DND-41 (cell line): ENCODE results near the gene RAB37.

Experiments used
- ATAC-seq: fragments of 200-7000 bp; cut with Tn5 transposase; 3 replicates; pipeline ENCODE4 v1.9.1; 2021; ENCODE audit warnings: low read depth; ENCODE audit not compliant: insufficient read depth
- DNase-seq: peaks from one replicate; pipeline ENCODE4 v3.0.0-alpha.2; 2020
- H2AFZ ChIP-seq: 2 replicates; pipeline ENCODE4 v1.6.0; 2012; ENCODE audit warnings: low read depth, low read length
- H3K27ac ChIP-seq: 2 replicates; pipeline ENCODE4 v1.5.1; 2012; ENCODE audit warnings: low read length, inconsistent platforms
- H3K27me3 ChIP-seq: fragments of 200-600 bp; sonication (generic); 2 replicates; pipeline ENCODE4 v1.6.0; 2012; ENCODE audit warnings: low read length, mild to moderate bottlenecking, inconsistent platforms; ENCODE audit not compliant: insufficient read depth, poor library complexity
- H3K36me3 ChIP-seq: 2 replicates; pipeline ENCODE4 v1.5.1; 2012; ENCODE audit warnings: low read length, inconsistent platforms; ENCODE audit not compliant: insufficient read depth
- H3K4me1 ChIP-seq: 2 replicates; pipeline ENCODE4 v1.5.1; 2012; ENCODE audit warnings: mild to moderate bottlenecking, low read length; ENCODE audit not compliant: insufficient read depth
- H3K4me2 ChIP-seq: 2 replicates; pipeline ENCODE4 v1.6.0; 2012; ENCODE audit warnings: mild to moderate bottlenecking, moderate library complexity, low read length, inconsistent platforms; ENCODE audit not compliant: insufficient read depth
- H3K4me3 ChIP-seq, 2 experiments: fragments of 200-600 bp in 1 of 2; shearing (Covaris generic) in 1 of 2; 2 replicates each; pipeline ENCODE4 v1.5.1; 2012 to 2016; ENCODE audit warnings: inconsistent platforms in 2 of 2, low read length in 2 of 2, mild to moderate bottlenecking in 2 of 2, low read depth in 1 of 2, moderate library complexity in 1 of 2
- H3K79me2 ChIP-seq: 2 replicates; pipeline ENCODE4 v1.6.0; 2012; ENCODE audit warnings: low read length, inconsistent platforms; ENCODE audit not compliant: insufficient read depth
- H3K9ac ChIP-seq: 2 replicates; pipeline ENCODE4 v1.6.0; 2012; ENCODE audit warnings: low read depth, mild to moderate bottlenecking, inconsistent platforms, low read length, moderate library complexity
- H3K9me3 ChIP-seq: 2 replicates; pipeline ENCODE4 v1.5.1; 2012; ENCODE audit warnings: low read length, moderate library complexity, mild to moderate bottlenecking, inconsistent platforms; ENCODE audit not compliant: insufficient read depth, severe bottlenecking
- H4K20me1 ChIP-seq: 2 replicates; pipeline ENCODE4 v1.6.0; 2012; ENCODE audit warnings: low read length; ENCODE audit not compliant: insufficient read depth
- EZH2 ChIP-seq: IDR thresholded peaks from 3 replicates; pipeline ENCODE4 v1.6.1; 2012; ENCODE audit warnings: borderline replicate concordance, low read depth, mild to moderate bottlenecking, moderate library complexity, low read length, inconsistent platforms; ENCODE audit not compliant: severe bottlenecking
- TF ChIP-seq, protein P1 (sequence below): IDR thresholded peaks from 2 replicates; pipeline ENCODE4 v1.5.1; 2012; ENCODE audit warnings: borderline replicate concordance, low read length, moderate library complexity, mild to moderate bottlenecking; ENCODE audit not compliant: poor library complexity, severe bottlenecking; ENCODE audit errors: extremely low read depth

Gene RAB37

DNA sequence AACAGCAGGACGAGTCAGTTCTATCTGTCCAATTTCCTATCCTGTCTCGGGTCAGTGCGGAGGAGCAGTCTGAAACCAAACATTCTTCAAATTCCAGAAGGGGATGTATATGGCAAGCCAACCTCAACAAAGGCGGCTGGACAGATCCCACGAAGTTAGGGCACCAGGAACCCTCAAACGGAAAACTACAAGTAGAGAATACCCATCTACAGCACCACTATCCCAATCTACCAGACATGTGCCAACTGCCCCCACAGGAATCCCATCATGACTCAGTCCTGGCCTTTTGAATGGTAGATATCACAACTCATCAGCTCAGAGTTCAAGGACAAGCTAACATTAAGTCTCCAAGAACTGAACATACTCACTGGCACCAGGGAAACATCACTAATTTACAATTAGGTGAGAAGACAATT, 36.8 kb downstream of the RAB37 start:
- Histone ChIP-seq H3K36me3 (peaks cover 52% of the 10 kb centered on the region), H4K20me1 (peaks cover 56% of the 10 kb centered on the region)
- no peak for DNase-seq

DNA sequence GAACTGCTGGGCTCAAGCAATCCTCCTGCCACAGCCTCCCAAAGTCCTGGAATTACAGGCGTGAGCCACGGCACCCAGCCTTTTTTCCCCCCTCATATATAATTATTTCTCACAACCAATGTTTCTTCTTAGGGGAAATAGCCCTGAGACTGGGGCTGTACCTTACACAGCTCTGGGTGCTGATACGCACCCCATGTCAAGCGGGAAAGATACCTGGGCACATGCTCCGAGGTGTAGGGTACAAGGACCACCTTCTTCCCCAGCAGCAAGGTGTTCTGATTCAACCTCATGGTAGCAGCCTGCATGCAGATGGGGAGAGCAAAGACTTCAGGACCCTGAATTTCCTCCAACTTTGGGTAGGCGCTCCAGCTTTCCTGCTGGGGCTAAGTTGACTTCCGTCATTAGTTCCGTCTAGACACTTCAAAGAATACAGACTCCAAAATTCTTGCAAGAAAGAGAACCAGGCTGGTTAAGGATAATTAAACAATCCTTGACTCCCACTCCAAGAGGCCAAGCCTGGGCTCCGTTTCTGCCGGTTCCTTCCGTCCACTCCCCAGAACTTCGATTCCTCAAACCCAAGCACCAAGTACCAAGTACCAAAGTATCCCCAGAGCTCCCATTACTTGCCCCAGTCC, 38.5 kb downstream of the RAB37 start:
- Histone ChIP-seq H4K20me1 (peaks cover 40% of the 10 kb centered on the region; the same call in 1 of the 2 replicates), H3K4me1 (peaks cover 23% of the 10 kb centered on the region), H3K79me2 (peaks cover 47% of the 10 kb centered on the region), H2AFZ (peak overlapping the region; percentile 86), H3K36me3 (peaks cover 42% of the 10 kb centered on the region), H3K4me2 (peak overlapping the region; percentile 100), H3K27ac (peak overlapping the region; percentile 87), H3K4me3 (peak overlapping the region; percentile 87 to 90), H3K9ac (peak overlapping the region; percentile 81), H3K27me3 (no peaks in the 10 kb centered on the region), H3K9me3 (no peaks in the 10 kb centered on the region)
- ATAC-seq, result 0 out of 3 replicates have a peak, but pooled peaks have one; percentile 0
- no peak for DNase-seq
- TF ChIP-seq EZH2, result no peak
- TF ChIP-seq, protein P1, sequence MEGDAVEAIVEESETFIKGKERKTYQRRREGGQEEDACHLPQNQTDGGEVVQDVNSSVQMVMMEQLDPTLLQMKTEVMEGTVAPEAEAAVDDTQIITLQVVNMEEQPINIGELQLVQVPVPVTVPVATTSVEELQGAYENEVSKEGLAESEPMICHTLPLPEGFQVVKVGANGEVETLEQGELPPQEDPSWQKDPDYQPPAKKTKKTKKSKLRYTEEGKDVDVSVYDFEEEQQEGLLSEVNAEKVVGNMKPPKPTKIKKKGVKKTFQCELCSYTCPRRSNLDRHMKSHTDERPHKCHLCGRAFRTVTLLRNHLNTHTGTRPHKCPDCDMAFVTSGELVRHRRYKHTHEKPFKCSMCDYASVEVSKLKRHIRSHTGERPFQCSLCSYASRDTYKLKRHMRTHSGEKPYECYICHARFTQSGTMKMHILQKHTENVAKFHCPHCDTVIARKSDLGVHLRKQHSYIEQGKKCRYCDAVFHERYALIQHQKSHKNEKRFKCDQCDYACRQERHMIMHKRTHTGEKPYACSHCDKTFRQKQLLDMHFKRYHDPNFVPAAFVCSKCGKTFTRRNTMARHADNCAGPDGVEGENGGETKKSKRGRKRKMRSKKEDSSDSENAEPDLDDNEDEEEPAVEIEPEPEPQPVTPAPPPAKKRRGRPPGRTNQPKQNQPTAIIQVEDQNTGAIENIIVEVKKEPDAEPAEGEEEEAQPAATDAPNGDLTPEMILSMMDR, result no peak

More for the DNA sequence above, 36.8 kb downstream of the RAB37 start:
- Histone ChIP-seq H3K9ac (no peak overlapping the region), H3K4me2 (no peak overlapping the region; the same call in 1 of the 2 replicates), H3K27ac (no peak overlapping the region), H3K9me3 (no peaks in the 10 kb centered on the region), H3K4me1 (peaks cover 23% of the 10 kb centered on the region), H3K79me2 (peaks cover 47% of the 10 kb centered on the region), H3K4me3 (no peak overlapping the region), H3K27me3 (no peaks in the 10 kb centered on the region), H2AFZ (no peak overlapping the region)
- no peak for ATAC-seq
- no peak for TF ChIP-seq EZH2
- TF ChIP-seq, protein P1, result no peak

DNA sequence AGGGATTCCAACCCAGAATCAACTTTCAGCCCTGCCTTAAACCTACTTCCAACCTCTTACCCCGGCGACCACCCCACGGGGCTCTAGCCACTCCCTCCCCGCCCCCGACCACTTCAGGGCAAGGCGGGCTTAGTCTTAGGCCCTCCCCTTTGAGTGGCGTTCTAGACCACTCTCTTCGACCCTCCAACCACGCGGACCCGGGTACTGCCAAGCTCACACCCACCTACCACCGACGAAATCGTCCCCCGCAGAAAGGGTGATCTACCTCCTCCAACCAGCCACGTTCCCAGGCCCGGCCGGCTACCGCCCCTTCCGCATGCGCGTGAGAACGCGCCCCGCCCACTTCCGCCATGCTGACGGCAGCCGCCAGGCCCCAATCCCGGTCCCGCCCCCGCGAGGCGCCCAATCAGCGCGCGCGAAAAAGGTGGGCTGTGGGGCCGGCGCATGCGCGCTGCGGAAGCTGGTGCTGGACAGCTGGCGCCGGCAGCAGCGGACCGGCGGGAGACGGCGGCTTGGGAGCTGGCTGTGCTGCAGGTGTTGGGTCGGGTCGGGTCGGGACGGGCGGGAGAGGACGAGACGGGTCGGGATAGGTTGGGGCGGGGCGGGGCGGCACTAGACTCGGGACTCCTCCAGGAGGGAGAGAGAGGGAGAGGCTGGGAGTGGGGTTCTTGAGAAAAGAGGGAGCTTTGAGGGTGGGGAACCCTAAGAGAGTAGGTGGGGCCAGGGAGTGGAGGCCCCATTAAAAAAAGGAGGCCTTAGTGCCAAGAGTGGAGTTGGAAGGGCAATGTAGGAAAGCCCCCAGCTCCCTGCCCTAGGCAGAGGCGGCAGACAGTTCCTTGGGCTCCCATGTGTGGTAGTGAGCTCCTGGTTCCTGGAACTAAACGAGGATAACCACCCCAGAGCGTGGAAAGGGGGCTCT, 39.2 kb downstream of the RAB37 start, which contains the start of gene NAT9:
TSS of gene NAT9 (minus strand) at position 302 of the 919 bp plus-strand sequence. CDS start 647 bp downstream, outside the sequence.
- Histone ChIP-seq H3K4me1 (peaks cover 23% of the 10 kb centered on the region), H3K27ac (peak within 1 kb of the TSS; percentile 87), H4K20me1 (peaks cover 32% of the 10 kb centered on the region; the same call in 1 of the 2 replicates)

More for the DNA sequence above, 39.2 kb downstream of the RAB37 start, which contains the start of gene NAT9:
- Histone ChIP-seq H3K79me2 (peaks cover 47% of the 10 kb centered on the region), H3K9me3 (no peaks in the 10 kb centered on the region), H2AFZ (peak within 1 kb of the TSS; percentile 86), H3K4me3 (peak within 1 kb of the TSS; percentile 87 to 90), H3K36me3 (peaks cover 36% of the 10 kb centered on the region), H3K27me3 (no peaks in the 10 kb centered on the region), H3K4me2 (peak within 1 kb of the TSS; percentile 100), H3K9ac (peak within 1 kb of the TSS; percentile 81)
- no peak for TF ChIP-seq EZH2
- TF ChIP-seq, protein P1, result no peak
- DNase-seq, result peak; percentile 98
- peak; percentile 86 for ATAC-seq
